GM23338 (cell line): Measurements from ENCODE around the gene SPRY4. TPM values are rescaled to one million over a fixed set of nuclear protein-coding genes. Genes with fewer than 3 reads are reported as not detected.
A peak's percentile ranks its signal among the peaks of the same experiment; 100 is the strongest.

ENCODE experiments used
- ATAC-seq: fragments of 200-7000 bp; cut with Tn5 transposase; 3 replicates; pipeline ENCODE4 v1.9.1; 2020
- DNase-seq: peaks from one replicate; pipeline ENCODE4 v3.0.0-alpha.2; 2015; ENCODE audit warnings: low spot score
- H2AFZ ChIP-seq: fragments of 200-600 bp; sonication (generic); 2 replicates; pipeline ENCODE4 v1.8.0; 2016; ENCODE audit warnings: antibody characterized with exemption, mild to moderate bottlenecking, moderate library complexity
- H3F3A ChIP-seq: fragments of 200-600 bp; sonication (generic); replicated peaks from 2 replicates; pipeline ENCODE4 v1.8.0; 2017; ENCODE audit warnings: antibody characterized with exemption, mixed run types, low read depth
- H3K27ac ChIP-seq: fragments of 200-600 bp; sonication (generic); 2 replicates; pipeline ENCODE4 v1.6.1; 2016; ENCODE audit warnings: low read depth
- H3K27me3 ChIP-seq: fragments of 200-600 bp; sonication (generic); 2 replicates; pipeline ENCODE4 v1.8.0; 2016; ENCODE audit warnings: mild to moderate bottlenecking, mixed run types, moderate library complexity; ENCODE audit not compliant: insufficient read depth
- H3K36me3 ChIP-seq: fragments of 200-600 bp; sonication (generic); 2 replicates; pipeline ENCODE4 v1.8.0; 2016; ENCODE audit warnings: mild to moderate bottlenecking; ENCODE audit not compliant: insufficient read depth
- H3K4me1 ChIP-seq: fragments of 200-600 bp; sonication (generic); 2 replicates; pipeline ENCODE4 v1.8.0; 2016; ENCODE audit warnings: mild to moderate bottlenecking, moderate library complexity; ENCODE audit not compliant: insufficient read depth
- H3K4me2 ChIP-seq: fragments of 200-600 bp; sonication (generic); 2 replicates; pipeline ENCODE4 v1.7.1; 2017; ENCODE audit warnings: mixed run types
- H3K4me3 ChIP-seq: fragments of 200-600 bp; sonication (generic); 2 replicates; pipeline ENCODE4 v1.6.1; 2016; ENCODE audit warnings: mixed run types
- H3K79me2 ChIP-seq: fragments of 200-600 bp; sonication (generic); replicated peaks from 2 replicates; pipeline ENCODE4 v1.8.0; 2017; ENCODE audit warnings: mild to moderate bottlenecking; ENCODE audit not compliant: insufficient read depth
- H3K9me2 ChIP-seq: fragments of 200-600 bp; sonication (generic); 2 replicates; pipeline ENCODE4 v1.8.0; 2017; ENCODE audit not compliant: insufficient read depth
- H4K20me1 ChIP-seq: fragments of 200-600 bp; sonication (generic); replicated peaks from 2 replicates; pipeline ENCODE4 v1.8.0; 2017; ENCODE audit warnings: mild to moderate bottlenecking; ENCODE audit not compliant: insufficient read depth
- H3K27ac Mint-ChIP-seq: 2 replicates; pipeline ENCODE4 v1.8.0; 2020; ENCODE audit warnings: inconsistent platforms, mild to moderate bottlenecking, moderate library complexity, mixed read lengths
- H3K27me3 Mint-ChIP-seq: 3 replicates; pipeline ENCODE4 v1.8.0; 2022; ENCODE audit warnings: low read depth, mild to moderate bottlenecking, moderate library complexity, mixed read lengths, inconsistent platforms; ENCODE audit not compliant: insufficient read depth, poor library complexity
- H3K36me3 Mint-ChIP-seq: 3 replicates; pipeline ENCODE4 v1.8.0; 2021; ENCODE audit warnings: low read depth, mild to moderate bottlenecking, inconsistent platforms, moderate library complexity, mixed read lengths
- H3K4me1 Mint-ChIP-seq: 3 replicates; pipeline ENCODE4 v1.8.0; 2020; ENCODE audit warnings: mild to moderate bottlenecking, inconsistent platforms, mixed read lengths
- H3K4me3 Mint-ChIP-seq: 3 replicates; pipeline ENCODE4 v1.8.0; 2021; ENCODE audit warnings: moderate library complexity, mild to moderate bottlenecking, inconsistent platforms, mixed read lengths
- H3K9me3 Mint-ChIP-seq: 3 replicates; pipeline ENCODE4 v1.8.0; 2020; ENCODE audit warnings: moderate library complexity, mild to moderate bottlenecking, inconsistent platforms, mixed read lengths
- CTCF ChIP-seq, 2 experiments: fragments of 200-600 bp in 1 of 2; sonication (generic) in 1 of 2; conservative IDR thresholded peaks; 2 replicates each; pipeline versions ENCODE4 v1.5.1 to v1.6.1; 2016 to 2017; ENCODE audit warnings: antibody characterized with exemption in 2 of 2, low read depth in 2 of 2, mild to moderate bottlenecking in 2 of 2, moderate library complexity in 1 of 2
- ETS1 ChIP-seq: IDR thresholded peaks from 2 replicates; pipeline ENCODE4 v1.6.1; 2016; ENCODE audit warnings: antibody characterized with exemption
- EZH2 ChIP-seq: fragments of 200-600 bp; sonication (generic); IDR thresholded peaks from one replicate; pipeline ENCODE4 v1.8.0; 2017; ENCODE audit warnings: antibody characterized with exemption, mild to moderate bottlenecking, low read depth; ENCODE audit not compliant: unreplicated experiment
- EZH2phosphoT487 ChIP-seq: fragments of 200-600 bp; sonication (generic); IDR thresholded peaks from one replicate; pipeline ENCODE4 v1.8.1; 2018; ENCODE audit warnings: antibody characterized with exemption; ENCODE audit not compliant: unreplicated experiment
- JUNB ChIP-seq: IDR thresholded peaks from one replicate; pipeline ENCODE4 v1.6.1; 2016; ENCODE audit warnings: antibody characterized with exemption; ENCODE audit not compliant: unreplicated experiment
- NANOG ChIP-seq: IDR thresholded peaks from 2 replicates; pipeline ENCODE4 v1.6.1; 2016; ENCODE audit warnings: antibody characterized with exemption, borderline replicate concordance
- POLR2AphosphoS5 ChIP-seq: IDR thresholded peaks from 2 replicates; pipeline ENCODE4 v1.6.1; 2016; ENCODE audit warnings: antibody characterized with exemption, low read depth
- ZNF462 ChIP-seq: fragments of 250-450 bp; sonication (Bioruptor Pico); IDR thresholded peaks from 2 replicates; pipeline ENCODE4 v1.5.0; 2020; ENCODE audit warnings: mild to moderate bottlenecking, moderate library complexity
- polyA plus RNA-seq: library from polyadenylated mRNA; unstranded; fragments of >200 nt; fragmentation: Nextera tagmentation; extraction: Ambion mirVana; gene quantifications from 2 replicates; pipeline ENCODE4 v1.2.1, GENCODE V29; 2016
- total RNA-seq: library from RNA; depleted of rRNA; stranded (reverse); fragments of >200 nt; shearing (Covaris generic); gene quantifications from 2 replicates; pipeline ENCODE4 v1.2.3, GENCODE V29; 2014

The SPRY4 gene
- total and polyA plus RNA-seq, 2 experiments from 2014 or later, result 70.6 to 240 TPM

- H3K27me3 ChIP-seq, result no peaks in the 10 kb centered on the region
- H3K9me3 Mint-ChIP-seq, result no peaks in the 10 kb centered on the region
- H3K4me3 Mint-ChIP-seq, result peak overlapping the region; percentile 100
- H3K79me2 ChIP-seq, result peaks cover 100% of the 10 kb centered on the region
- DNase-seq (no peak), ATAC-seq (no peak)
- peak overlapping the region; percentile 98 for H3K4me3 ChIP-seq
- H3K9me2 ChIP-seq, result no peaks in the 10 kb centered on the region
- peak overlapping the region; percentile 100 for H3K4me2 ChIP-seq
- H3K4me1 Mint-ChIP-seq, result peaks cover 85% of the 10 kb centered on the region
- peaks cover 74% of the 10 kb centered on the region for H3F3A ChIP-seq
- peaks cover 99% of the 10 kb centered on the region for H4K20me1 ChIP-seq
- H3K36me3 Mint-ChIP-seq, result peaks cover 97% of the 10 kb centered on the region
- H3K27me3 Mint-ChIP-seq, result peaks cover 12% of the 10 kb centered on the region
- peak overlapping the region; percentile 57 for H3K27ac ChIP-seq
- peaks cover 88% of the 10 kb centered on the region for H3K4me1 ChIP-seq
- H3K27ac Mint-ChIP-seq, result peak overlapping the region; percentile 74
- no peak overlapping the region for H2AFZ ChIP-seq
- TF ChIP-seq CTCF (conservative IDR thresholded peaks at IDR 0.05; ENCODE audit: low read depth in 2 of 2) (peak; percentile 23 to 50; a peak in 3 of 4 replicates), EZH2 (no peak), POLR2AphosphoS5 (no peak; the same call in 1 of the 2 replicates), EZH2phosphoT487 (no peak), ETS1 (no peak), NANOG (no peak)
- H3K36me3 ChIP-seq, result peaks cover 67% of the 10 kb centered on the region
These were observed 7.1 kb downstream of the SPRY4 start for GRCh38 chr5:142317753-142318152.

GRCh38 chr5:142317173-142317572, 7.6 kb downstream of the SPRY4 start:
- H3K4me1 Mint-ChIP-seq, result peaks cover 91% of the 10 kb centered on the region
- H3K9me3 Mint-ChIP-seq, result no peaks in the 10 kb centered on the region
- ATAC-seq (no peak), DNase-seq (no peak)
- Histone ChIP-seq H3K4me3 (peak overlapping the region; percentile 98), H3K79me2 (peaks cover 100% of the 10 kb centered on the region), H3K27me3 (no peaks in the 10 kb centered on the region), H4K20me1 (peaks cover 100% of the 10 kb centered on the region), H3K4me2 (peak overlapping the region; percentile 100), H3F3A (peaks cover 80% of the 10 kb centered on the region), H3K27ac (peak overlapping the region; percentile 57), H3K36me3 (peaks cover 69% of the 10 kb centered on the region), H2AFZ (no peak overlapping the region), H3K4me1 (peaks cover 94% of the 10 kb centered on the region), H3K9me2 (no peaks in the 10 kb centered on the region)
- TF ChIP-seq CTCF (conservative IDR thresholded peaks at IDR 0.05; ENCODE audit: low read depth in 2 of 2) (no peak), ETS1 (no peak), EZH2 (no peak), JUNB (no peak), POLR2AphosphoS5 (no peak), EZH2phosphoT487 (no peak), ZNF462 (CRISPR knock-in tag) (no peak)
- peaks cover 12% of the 10 kb centered on the region for H3K27me3 Mint-ChIP-seq
- peaks cover 97% of the 10 kb centered on the region for H3K36me3 Mint-ChIP-seq
- H3K27ac Mint-ChIP-seq, result peak overlapping the region; percentile 47; the same call in 1 of the 2 replicates
- peak overlapping the region; percentile 100 for H3K4me3 Mint-ChIP-seq
